GM12878 (cell line): ENCODE measurements around the gene BCL2. TPM values are rescaled to one million over a fixed set of nuclear protein-coding genes. Genes with fewer than 3 reads are reported as not detected.

Experiments
- ATAC-seq: fragments of 200-7000 bp; cut with Tn5 transposase; 3 replicates; pipeline ENCODE4 v1.9.1; 2020; ENCODE audit warnings: mild to moderate bottlenecking, moderate library complexity
- BruUV-seq: library from RNA; stranded (reverse); fragments of 400-500 nt; replicated peaks from 2 replicates; lab custom pipeline; 2021; lab: Mats Ljungman, UMichigan
- CTCF ChIA-PET: fragments of 300-600 bp; sonication (Branson Sonifier 250); formaldehyde crosslinking; extraction: SDS; loops from one replicate; lab custom pipeline; 2021; ENCODE audit warnings: inconsistent platforms; lab: Yijun Ruan, JAX
- POLR2A ChIA-PET: fragments of 350-600 bp; formaldehyde crosslinking; extraction: SDS; loops from one replicate; lab custom pipeline; 2021; ENCODE audit warnings: inconsistent platforms; lab: Charles Lee
- RAD21 ChIA-PET: fragments of 300-600 bp; sonication (Branson Sonifier 250); formaldehyde crosslinking; loops from one replicate; lab custom pipeline; 2023; ENCODE audit warnings: antibody characterized with exemption; ENCODE audit not compliant: unreplicated experiment; lab: Charles Lee
- SMC1A ChIA-PET: fragments of 300-600 bp; sonication (Branson Sonifier 250); formaldehyde crosslinking; loops from one replicate; lab custom pipeline; 2023; ENCODE audit not compliant: unreplicated experiment, uncharacterized antibody; lab: Charles Lee
- DNase-seq: peaks from one replicate; pipeline ENCODE4 v3.0.0-alpha.2; 2011; ENCODE audit warnings: low read depth, low spot score
- FAIRE-seq: peaks from 3 replicates; lab custom pipeline; 2011; peaks lifted over from hg19 to GRCh38; lab: Jason Lieb, UNC
- H2AFZ ChIP-seq: 2 replicates; pipeline ENCODE4 v1.6.0; 2011; ENCODE audit warnings: low read depth, low read length, control low read depth; ENCODE audit not compliant: control insufficient read depth
- H3K27ac ChIP-seq: 2 replicates; pipeline ENCODE4 v1.5.1; 2011; ENCODE audit warnings: control low read depth; ENCODE audit not compliant: control insufficient read depth, insufficient read depth
- H3K27me3 ChIP-seq, 2 experiments: replicated peaks in 1 of 2; 2 replicates each; pipeline versions ENCODE4 v1.6.0 to v1.6.1; 2011; ENCODE audit warnings: low read length in 1 of 2; ENCODE audit not compliant: control insufficient read depth in 2 of 2, insufficient read depth in 2 of 2
- H3K36me3 ChIP-seq, 2 experiments: 2 replicates each; pipeline ENCODE4 v1.5.1; 2011; ENCODE audit warnings: low read length in 1 of 2; ENCODE audit not compliant: control insufficient read depth in 2 of 2, insufficient read depth in 2 of 2
- H3K4me1 ChIP-seq: 2 replicates; pipeline ENCODE4 v1.6.1; 2011; ENCODE audit warnings: mild to moderate bottlenecking, low read length, moderate library complexity, mixed read lengths; ENCODE audit not compliant: control insufficient read depth, insufficient read depth
- H3K4me2 ChIP-seq: 2 replicates; pipeline ENCODE4 v1.6.0; 2011; ENCODE audit warnings: control low read depth; ENCODE audit not compliant: control insufficient read depth, insufficient read depth
- H3K4me3 ChIP-seq: fragments of 200-600 bp; sonication (generic); 2 replicates; pipeline ENCODE4 v1.5.1; 2016
- H3K79me2 ChIP-seq: 2 replicates; pipeline ENCODE4 v1.6.0; 2011; ENCODE audit warnings: low read length; ENCODE audit not compliant: control insufficient read depth, insufficient read depth
- H3K9ac ChIP-seq: 2 replicates; pipeline ENCODE4 v1.8.0; 2011; ENCODE audit warnings: low read length, control low read depth, mixed read lengths; ENCODE audit not compliant: control insufficient read depth, insufficient read depth
- H3K9me3 ChIP-seq: replicated peaks from 3 replicates; pipeline ENCODE4 v1.5.1; 2011; ENCODE audit warnings: mild to moderate bottlenecking, low read length; ENCODE audit not compliant: control insufficient read depth, insufficient read depth
- H4K20me1 ChIP-seq: 2 replicates; pipeline ENCODE4 v1.6.0; 2011; ENCODE audit not compliant: control insufficient read depth, insufficient read depth
- ASH2L ChIP-seq: fragments of 300-600, 200-600 bp; sonication (generic); IDR thresholded peaks from 2 replicates; pipeline ENCODE4 v1.6.1; 2017; ENCODE audit warnings: low read depth, mild to moderate bottlenecking, borderline replicate concordance
- BRCA1 ChIP-seq: IDR thresholded peaks from 2 replicates; pipeline ENCODE4 v1.6.1; 2011; ENCODE audit warnings: low read depth, low read length, improper control_type of control experiment
- CBFB ChIP-seq: IDR thresholded peaks from 2 replicates; pipeline ENCODE4 v1.6.1; 2016; ENCODE audit warnings: antibody characterized with exemption, low read depth
- CBX5 ChIP-seq: sonication (generic); IDR thresholded peaks from 2 replicates; pipeline ENCODE4 v1.6.1; 2016; ENCODE audit warnings: low read depth, moderate library complexity, mild to moderate bottlenecking, inconsistent platforms
- CHD4 ChIP-seq: fragments of 200-600 bp; sonication (generic); IDR thresholded peaks from 2 replicates; pipeline ENCODE4 v1.6.1; 2016; ENCODE audit warnings: mild to moderate bottlenecking
- EGR1 ChIP-seq, 2 experiments: IDR thresholded peaks; 1 replicate in 1 of 2; 2 replicates in 1 of 2; pipeline ENCODE4 v1.6.1; 2011 to 2012; ENCODE audit warnings: low read depth in 2 of 2, low read length in 2 of 2, borderline replicate concordance in 1 of 2, mild to moderate bottlenecking in 1 of 2, moderate library complexity in 1 of 2
- GATAD2B ChIP-seq: fragments of 450-650 bp; conservative IDR thresholded peaks from 2 replicates; pipeline ENCODE4 v1.6.1; 2017; ENCODE audit warnings: low read depth, mild to moderate bottlenecking, moderate library complexity
- IKZF1 ChIP-seq: fragments of 450-650 bp; conservative IDR thresholded peaks from 2 replicates; pipeline ENCODE4 v1.6.1; 2017; ENCODE audit warnings: antibody characterized with exemption, mild to moderate bottlenecking
- KLF5 ChIP-seq: fragments of 450-650 bp; IDR thresholded peaks from 2 replicates; pipeline ENCODE4 v1.6.1; 2014; ENCODE audit warnings: mild to moderate bottlenecking; ENCODE audit not compliant: partially characterized antibody
- MYC ChIP-seq: IDR thresholded peaks from 2 replicates; pipeline ENCODE4 v1.6.1; 2011; ENCODE audit warnings: mild to moderate bottlenecking, low read length, moderate library complexity, inconsistent platforms; ENCODE audit not compliant: insufficient read depth, insufficient replicate concordance, insufficient read length, severe bottlenecking
- NFIC ChIP-seq: IDR thresholded peaks from 2 replicates; pipeline ENCODE4 v1.6.1; 2012; ENCODE audit warnings: low read depth, mild to moderate bottlenecking, inconsistent platforms, low read length, moderate library complexity
- NR2C2 ChIP-seq: IDR thresholded peaks from 2 replicates; pipeline ENCODE4 v1.6.1; 2011; ENCODE audit warnings: borderline replicate concordance, low read depth; ENCODE audit not compliant: control insufficient read depth, insufficient read length
- NRF1 ChIP-seq: conservative IDR thresholded peaks from 2 replicates; pipeline ENCODE4 v1.6.1; 2011; ENCODE audit warnings: mild to moderate bottlenecking, low read depth, low read length, improper control_type of control experiment
- POLR2AphosphoS2 ChIP-seq: IDR thresholded peaks from 2 replicates; pipeline ENCODE4 v1.6.1; 2011; ENCODE audit warnings: low read depth, mild to moderate bottlenecking, low read length, improper control_type of control experiment, moderate library complexity
- RELB ChIP-seq: fragments of 450-650 bp; IDR thresholded peaks from 2 replicates; pipeline ENCODE4 v1.6.1; 2017; ENCODE audit warnings: low read depth, mild to moderate bottlenecking, moderate library complexity
- RFX5 ChIP-seq: IDR thresholded peaks from 2 replicates; pipeline ENCODE4 v1.6.1; 2011; ENCODE audit warnings: low read depth, low read length, improper control_type of control experiment
- SREBF1 ChIP-seq: IDR thresholded peaks from 2 replicates; pipeline ENCODE4 v1.6.1; 2012; ENCODE audit warnings: mild to moderate bottlenecking, low read length
- ZSCAN29 ChIP-seq: fragments of 450-650 bp; IDR thresholded peaks from 2 replicates; pipeline ENCODE4 v1.6.1; 2017; ENCODE audit warnings: mild to moderate bottlenecking, moderate library complexity
- WGBS: methylation state at CpG from one replicate; pipeline ENCODE4 v1.1.6; 2016; ENCODE audit warnings: low lambda C conversion rate; ENCODE audit not compliant: insufficient replicate concordance, insufficient coverage; ENCODE audit errors: missing lambda C conversion rate; 5-methylcytosine and 5-hydroxymethylcytosine counted together
- in situ Hi-C: fragments of 300-500 bp; cut with MboI; formaldehyde crosslinking; loops from 9 replicates; pipeline ENCODE4 v1.14.3; 2018; ENCODE audit warnings: mixed read lengths
- intact Hi-C: fragments of 100-400 bp; cut with micrococcal nuclease; formaldehyde crosslinking; loops from one replicate; pipeline ENCODE4 v1.14.2; 2022; ENCODE audit not compliant: unreplicated experiment
- polyA plus RNA-seq, 11 experiments: library from polyadenylated mRNA; depleted of rRNA in 4 of 11; unstranded in 6 of 11; stranded (reverse) in 5 of 11; fragments of >200 nt; fragmentation: Nextera tagmentation in 4 of 11; fragmentation: Illumina TruSeq in 1 of 11; extraction: Ambion mirVana in 4 of 11; extraction: Trizol in 1 of 11; gene quantifications; 1 replicate in 1 of 11; 2 replicates in 10 of 11; pipeline versions ENCODE4 v1.2.1 to v1.2.3, GENCODE V29; 2011 to 2016; ENCODE audit warnings: inconsistent platforms in 2 of 11, missing spikeins in 2 of 11, low read depth in 1 of 11
- total RNA-seq, 4 experiments: library from RNA; depleted of rRNA in 3 of 4; stranded (reverse); fragments of >200 nt in 3 of 4; fragmentation: Illumina TruSeq in 1 of 4; extraction: Trizol in 1 of 4; gene quantifications; 2 replicates each; pipeline versions ENCODE4 v1.2.1 to v1.2.3, GENCODE V29; 2013 to 2021
- TF ChIP-seq, protein P1 (sequence below): fragments of 450-650 bp; IDR thresholded peaks from 2 replicates; pipeline ENCODE4 v1.6.1; 2018; ENCODE audit warnings: borderline replicate concordance, mild to moderate bottlenecking; ENCODE audit not compliant: partially characterized antibody

Gene BCL2
- total and polyA plus RNA-seq, 10 of the 15 experiments (the other 5 are each of a cell fraction or from before 2014, with no cell fraction given) = 4.1 to 47.8 (median 19.3) TPM

DNA sequence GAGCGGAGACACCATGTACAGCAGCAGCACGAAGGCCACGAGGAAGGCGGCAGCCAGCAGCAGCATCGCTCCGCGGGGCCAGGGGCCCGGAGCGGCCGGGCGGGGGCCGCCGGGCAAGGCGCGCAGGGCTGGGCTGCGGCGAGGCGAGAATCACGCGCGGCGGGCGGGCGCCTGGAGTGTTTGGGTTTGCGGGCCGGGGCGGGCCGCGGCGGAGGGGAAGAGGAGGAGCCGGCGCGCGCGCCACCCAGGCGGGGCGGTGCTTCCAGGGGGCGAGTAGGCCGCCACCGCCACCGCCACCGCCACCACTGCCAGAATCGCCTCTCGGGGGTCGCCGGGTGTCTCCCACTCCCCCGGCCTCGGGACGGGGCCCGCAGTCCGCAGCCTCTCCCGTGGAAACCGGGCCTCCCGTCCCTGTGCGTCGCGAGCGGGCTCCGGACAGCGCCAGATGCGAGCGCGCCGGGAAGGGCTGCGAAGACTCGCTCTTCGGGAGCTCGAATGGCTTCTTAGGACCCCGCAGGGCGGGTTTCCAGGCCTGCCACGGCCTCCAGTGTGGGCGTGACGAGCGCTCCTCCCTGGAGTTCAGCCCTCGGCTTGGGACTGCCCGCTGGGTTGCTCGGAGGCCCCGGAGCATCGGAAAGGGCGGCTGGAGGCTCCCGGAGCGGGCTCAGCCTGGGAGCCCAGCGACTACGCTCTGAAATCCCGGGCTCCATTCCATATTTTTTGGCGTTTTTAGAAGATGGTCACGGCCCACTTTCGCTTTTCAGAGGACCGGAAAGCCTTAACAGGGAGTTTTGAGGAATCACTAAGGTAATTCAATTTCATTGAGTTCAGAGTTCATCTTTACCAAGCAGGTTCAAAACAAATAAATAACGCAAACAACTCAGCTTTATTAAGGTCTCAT is 47.7 kb upstream of the BCL2 start, which contains the start of gene KDSR:
KDSR (minus strand) TSS at position 154 of the 901 bp plus-strand sequence; CDS start at position 66, 88 bp downstream.
- Histone ChIP-seq H3K79me2 (peaks cover 17% of the 10 kb centered on the region), H3K4me2 (peak within 1 kb of the TSS; percentile 85), H3K9me3 (no peaks in the 10 kb centered on the region; the same call in 1 of the 3 replicates), H3K4me1 (no peaks in the 10 kb centered on the region), H4K20me1 (no peaks in the 10 kb centered on the region), H3K36me3 (no peaks in the 10 kb centered on the region; a peak in 1 of 4 replicates), H2AFZ (peak within 1 kb of the TSS; percentile 93), H3K27ac (peak within 1 kb of the TSS; percentile 84), H3K27me3 (no peaks in the 10 kb centered on the region), H3K9ac (peak within 1 kb of the TSS; percentile 77), H3K4me3 (peak within 1 kb of the TSS; percentile 93)
- 1% methylated on average over 59 of the region's 90 CpGs for WGBS
- SMC1A ChIA-PET = interaction anchor here (0.8 to 1.5 kb wide), 5 partner anchors 14 to 101 kb away, joined by 3 to 8 read pairs (median 4); no protein-coding TSS in a partner anchor
- POLR2A ChIA-PET = interaction anchor here (0.5 to 0.7 kb wide), 2 partner anchors 16 to 54 kb away, joined by 3 read pairs; partner anchors contain the start of gene VPS4B
- peak; percentile 92 for ATAC-seq
- in situ Hi-C loops (no loop called here), intact Hi-C loops (loop anchor here (1.0 kb wide), 1 partner anchor 55 kb away; the partner anchor contains the start of gene VPS4B)
- CTCF ChIA-PET = interaction anchor here (0.6 to 0.9 kb wide), 2 partner anchors 70 to 1068 kb away, joined by 3 to 4 read pairs; no protein-coding TSS in a partner anchor
- RAD21 ChIA-PET = interaction anchor here (0.7 kb wide), 1 partner anchor 294 kb away, joined by 3 read pairs; no protein-coding TSS in a partner anchor
- peak; percentile 53 for DNase-seq
- FAIRE-seq = no peak
- BruUV-seq = TSS peak; percentile 84
- peak; percentile 29; the same call in 1 of the 2 replicates for TF ChIP-seq NFIC
- no peak for TF ChIP-seq KLF5
- peak; percentile 88 for TF ChIP-seq GATAD2B
- peak; percentile 62 for TF ChIP-seq CBX5
- TF ChIP-seq POLR2AphosphoS2 = peak; percentile 78; the same call in 1 of the 2 replicates
- TF ChIP-seq RFX5 = no peak
- peak; percentile 87 for TF ChIP-seq IKZF1
- TF ChIP-seq SREBF1 = no peak
- TF ChIP-seq, protein P1, sequence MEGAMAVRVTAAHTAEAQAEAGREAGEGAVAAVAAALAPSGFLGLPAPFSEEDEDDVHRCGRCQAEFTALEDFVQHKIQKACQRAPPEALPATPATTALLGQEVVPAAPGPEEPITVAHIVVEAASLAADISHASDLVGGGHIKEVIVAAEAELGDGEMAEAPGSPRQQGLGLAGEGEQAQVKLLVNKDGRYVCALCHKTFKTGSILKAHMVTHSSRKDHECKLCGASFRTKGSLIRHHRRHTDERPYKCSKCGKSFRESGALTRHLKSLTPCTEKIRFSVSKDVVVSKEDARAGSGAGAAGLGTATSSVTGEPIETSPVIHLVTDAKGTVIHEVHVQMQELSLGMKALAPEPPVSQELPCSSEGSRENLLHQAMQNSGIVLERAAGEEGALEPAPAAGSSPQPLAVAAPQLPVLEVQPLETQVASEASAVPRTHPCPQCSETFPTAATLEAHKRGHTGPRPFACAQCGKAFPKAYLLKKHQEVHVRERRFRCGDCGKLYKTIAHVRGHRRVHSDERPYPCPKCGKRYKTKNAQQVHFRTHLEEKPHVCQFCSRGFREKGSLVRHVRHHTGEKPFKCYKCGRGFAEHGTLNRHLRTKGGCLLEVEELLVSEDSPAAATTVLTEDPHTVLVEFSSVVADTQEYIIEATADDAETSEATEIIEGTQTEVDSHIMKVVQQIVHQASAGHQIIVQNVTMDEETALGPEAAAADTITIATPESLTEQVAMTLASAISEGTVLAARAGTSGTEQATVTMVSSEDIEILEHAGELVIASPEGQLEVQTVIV = peak; percentile 46
- TF ChIP-seq NR2C2 = no peak
- TF ChIP-seq EGR1 (IDR thresholded peaks at IDR 0.05; ENCODE audit: borderline replicate concordance in 1 of 2, low read depth in 2 of 2, low read length in 2 of 2) = peak in 1 of 2 experiments; percentile 68; a peak in 1 of 3 replicates
- no peak for TF ChIP-seq NRF1
- TF ChIP-seq RELB = peak; percentile 88
- TF ChIP-seq ZSCAN29 = peak; percentile 87
- TF ChIP-seq MYC = peak; percentile 29
- TF ChIP-seq BRCA1 = no peak
- peak; percentile 67 for TF ChIP-seq CBFB
- TF ChIP-seq CHD4 = no peak
- no peak for TF ChIP-seq ASH2L
